Omental fat pad (tissue), 4 donors: Measurements from ENCODE around the gene INPP5J. TPM values are rescaled to one million over a fixed set of nuclear protein-coding genes. Genes with fewer than 3 reads are reported as not detected.

Source experiments
- ATAC-seq: fragments of 150-250 bp; one replicate; pipeline ENCODE4 v1.9.1; 2016; ENCODE audit warnings: mild to moderate bottlenecking, moderate library complexity; ENCODE audit not compliant: low FRiP score
- DNase-seq: peaks from one replicate; pipeline ENCODE4 v3.0.0-alpha.2; 2019; ENCODE audit warnings: low spot score
- total RNA-seq, 4 donors: library from RNA; depleted of rRNA; stranded (reverse); fragments of >200 nt; gene quantifications; one replicate each; pipeline ENCODE4 v1.1.0, GENCODE V29; 2016
- TF ChIP-seq, protein P1 (sequence below), 3 donors: fragments of 450-650 bp; IDR thresholded peaks; one replicate each; pipeline ENCODE4 v1.5.1; 2016 to 2017; ENCODE audit warnings: antibody characterized with exemption in 3 of 3, mild to moderate bottlenecking in 3 of 3, moderate library complexity in 2 of 3

INPP5J gene
- total RNA-seq, 4 donors from 2014 or later, result 0.24 to 0.84 (median 0.42) TPM

- TF ChIP-seq, protein P1, sequence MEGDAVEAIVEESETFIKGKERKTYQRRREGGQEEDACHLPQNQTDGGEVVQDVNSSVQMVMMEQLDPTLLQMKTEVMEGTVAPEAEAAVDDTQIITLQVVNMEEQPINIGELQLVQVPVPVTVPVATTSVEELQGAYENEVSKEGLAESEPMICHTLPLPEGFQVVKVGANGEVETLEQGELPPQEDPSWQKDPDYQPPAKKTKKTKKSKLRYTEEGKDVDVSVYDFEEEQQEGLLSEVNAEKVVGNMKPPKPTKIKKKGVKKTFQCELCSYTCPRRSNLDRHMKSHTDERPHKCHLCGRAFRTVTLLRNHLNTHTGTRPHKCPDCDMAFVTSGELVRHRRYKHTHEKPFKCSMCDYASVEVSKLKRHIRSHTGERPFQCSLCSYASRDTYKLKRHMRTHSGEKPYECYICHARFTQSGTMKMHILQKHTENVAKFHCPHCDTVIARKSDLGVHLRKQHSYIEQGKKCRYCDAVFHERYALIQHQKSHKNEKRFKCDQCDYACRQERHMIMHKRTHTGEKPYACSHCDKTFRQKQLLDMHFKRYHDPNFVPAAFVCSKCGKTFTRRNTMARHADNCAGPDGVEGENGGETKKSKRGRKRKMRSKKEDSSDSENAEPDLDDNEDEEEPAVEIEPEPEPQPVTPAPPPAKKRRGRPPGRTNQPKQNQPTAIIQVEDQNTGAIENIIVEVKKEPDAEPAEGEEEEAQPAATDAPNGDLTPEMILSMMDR (IDR thresholded peaks at IDR 0.05), result no peak
- ATAC-seq, result no peak
These were observed 1.5 kb downstream of the INPP5J start for GRCh38 chr22:31124290-31124689.

GRCh38 chr22:31124811-31125465 is 2.2 kb downstream of the INPP5J start:
- TF ChIP-seq, protein P1 (IDR thresholded peaks at IDR 0.05), result no peak
- ATAC-seq (no peak), DNase-seq (no peak)

More at GRCh38 chr22:31124290-31124689, 1.5 kb downstream of the INPP5J start:
- no peak for DNase-seq

DNA sequence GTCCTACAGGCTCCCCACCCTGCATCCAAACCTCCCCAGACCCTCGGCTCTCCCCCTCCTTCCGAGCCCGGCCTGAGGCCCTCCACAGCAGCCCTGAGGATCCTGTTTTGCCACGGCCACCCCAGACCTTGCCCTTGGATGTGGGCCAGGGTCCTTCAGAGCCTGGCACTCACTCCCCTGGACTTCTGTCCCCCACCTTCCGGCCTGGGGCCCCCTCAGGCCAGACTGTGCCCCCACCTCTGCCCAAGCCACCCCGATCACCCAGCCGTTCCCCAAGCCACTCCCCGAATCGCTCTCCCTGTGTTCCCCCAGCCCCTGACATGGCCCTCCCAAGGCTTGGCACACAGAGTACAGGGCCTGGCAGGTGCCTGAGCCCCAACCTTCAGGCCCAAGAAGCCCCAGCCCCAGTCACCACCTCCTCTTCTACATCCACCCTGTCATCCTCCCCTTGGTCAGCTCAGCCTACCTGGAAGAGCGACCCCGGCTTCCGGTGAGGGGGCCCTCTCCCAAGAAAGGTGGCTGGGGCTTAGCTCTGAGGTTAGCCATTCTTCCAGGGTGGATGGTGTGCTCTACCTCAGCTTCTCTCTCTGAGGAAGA is 2.9 kb downstream of the INPP5J start:
- no peak for DNase-seq
- TF ChIP-seq, protein P1 (IDR thresholded peaks at IDR 0.05), result no peak
- ATAC-seq, result no peak

DNA sequence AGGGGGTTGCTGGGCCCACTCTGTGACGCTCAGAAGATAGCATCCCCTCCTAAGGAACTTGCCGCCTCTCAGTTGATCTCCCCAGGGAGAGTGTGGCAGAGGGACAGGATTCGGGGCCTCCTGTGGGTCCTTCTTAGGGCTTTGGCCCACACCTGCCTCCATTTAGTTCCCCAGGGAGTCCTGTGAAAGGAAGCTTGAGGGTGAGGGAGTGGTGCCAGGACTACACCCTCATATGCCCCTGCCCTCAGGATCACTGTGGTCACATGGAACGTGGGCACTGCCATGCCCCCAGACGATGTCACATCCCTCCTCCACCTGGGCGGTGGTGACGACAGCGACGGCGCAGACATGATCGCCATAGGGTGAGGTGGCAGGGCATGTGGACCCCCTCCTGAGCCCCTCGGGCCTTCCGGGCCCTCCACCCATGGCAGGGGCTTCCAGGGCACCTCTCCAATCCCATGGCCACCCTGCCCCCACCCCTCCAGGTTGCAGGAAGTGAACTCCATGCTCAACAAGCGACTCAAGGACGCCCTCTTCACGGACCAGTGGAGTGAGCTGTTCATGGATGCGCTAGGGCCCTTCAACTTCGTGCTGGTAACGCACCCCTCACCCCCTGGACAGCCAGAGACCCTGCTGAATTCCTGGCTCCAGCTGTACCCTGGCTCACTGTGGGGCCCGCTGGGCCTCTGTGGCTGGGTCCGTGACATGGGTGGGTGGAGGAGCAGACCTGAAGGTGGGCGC is 3.5 kb downstream of the INPP5J start:
- TF ChIP-seq, protein P1 (IDR thresholded peaks at IDR 0.05), result no peak
- ATAC-seq (no peak), DNase-seq (no peak)

DNA sequence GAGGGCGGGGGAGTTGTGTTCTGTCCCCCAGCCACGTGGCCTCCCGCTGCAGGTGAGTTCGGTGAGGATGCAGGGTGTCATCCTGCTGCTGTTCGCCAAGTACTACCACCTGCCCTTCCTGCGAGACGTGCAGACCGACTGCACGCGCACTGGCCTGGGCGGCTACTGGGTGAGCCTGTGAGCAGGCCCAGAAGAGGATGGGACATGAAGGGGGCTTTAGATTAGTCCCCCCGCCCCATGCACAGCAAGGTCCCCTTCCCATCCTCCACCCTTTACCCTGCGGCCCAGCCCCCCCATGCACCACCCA is 4.1 kb downstream of the INPP5J start:
- DNase-seq (no peak), ATAC-seq (no peak)
- TF ChIP-seq, protein P1 (IDR thresholded peaks at IDR 0.05), result no peak

DNA sequence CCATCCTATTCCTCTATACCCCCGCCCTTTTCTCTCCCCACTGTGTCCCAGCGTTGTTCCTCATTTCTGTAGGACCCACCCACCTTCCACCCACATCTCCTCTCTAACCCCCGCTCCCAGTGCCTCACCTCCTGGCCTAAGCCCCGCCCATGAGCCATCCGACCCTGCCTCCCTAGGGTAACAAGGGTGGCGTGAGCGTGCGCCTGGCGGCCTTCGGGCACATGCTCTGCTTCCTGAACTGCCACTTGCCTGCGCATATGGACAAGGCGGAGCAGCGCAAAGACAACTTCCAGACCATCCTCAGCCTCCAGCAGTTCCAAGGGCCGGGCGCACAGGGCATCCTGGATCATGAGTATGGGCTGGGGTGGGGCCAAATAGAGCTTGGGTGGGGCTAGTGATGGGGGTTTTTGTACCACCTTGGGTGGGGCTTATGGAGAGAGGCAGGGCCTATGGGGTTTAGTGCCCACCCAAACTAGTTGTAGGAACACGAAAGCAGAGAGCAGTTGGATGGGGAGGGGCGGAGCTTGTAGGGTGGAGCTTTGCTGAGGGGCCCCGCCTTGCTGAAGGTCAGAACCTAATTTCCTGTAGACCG is 4.5 kb downstream of the INPP5J start:
- ATAC-seq, result no peak

More for the DNA sequence above, 4.5 kb downstream of the INPP5J start:
- TF ChIP-seq, protein P1 (IDR thresholded peaks at IDR 0.05), result no peak
- no peak for DNase-seq
